Tibial nerve (tissue), 4 donors: Measurements from ENCODE around the gene ADD2.

ENCODE experiments used
- CTCF ChIP-seq, 5 experiments: fragments of 200-600 bp in 3 of 5; fragments of 450-650 bp in 2 of 5; sonication (generic) in 3 of 5; IDR thresholded peaks; one replicate each; pipeline ENCODE4 v1.5.1; 2016 to 2019; ENCODE audit warnings: antibody characterized with exemption in 5 of 5, mild to moderate bottlenecking in 3 of 5, moderate library complexity in 2 of 5
- EP300 ChIP-seq, 2 donors: sonication (generic); formaldehyde crosslinking; IDR thresholded peaks; one replicate each; pipeline ENCODE4 v1.6.1; 2017; ENCODE audit warnings: antibody characterized with exemption in 2 of 2, mild to moderate bottlenecking in 1 of 2
- POLR2A ChIP-seq, 2 donors: fragments of 450-650 bp; IDR thresholded peaks; one replicate each; pipeline ENCODE4 v1.6.1; 2017; ENCODE audit warnings: antibody characterized with exemption in 2 of 2, mild to moderate bottlenecking in 2 of 2, moderate library complexity in 2 of 2

GRCh38 chr2:70725505-70725904, 42.5 kb downstream of the ADD2 start:
- no peak for TF ChIP-seq CTCF (IDR thresholded peaks at IDR 0.05)
- TF ChIP-seq POLR2A (IDR thresholded peaks at IDR 0.05), result no peak
- no peak for TF ChIP-seq EP300 (IDR thresholded peaks at IDR 0.05)
